Left lung (tissue), 10 donors: ENCODE data around the gene RASGEF1C. TPM values are rescaled to one million over a fixed set of nuclear protein-coding genes. Genes with fewer than 3 reads are reported as not detected.
"Not testable (repeated sequence)": the region's sequence is repeated elsewhere in the genome, so short reads cannot be mapped to it uniquely, and the experiment has no call there.

Experiments
- ATAC-seq: fragments of 200-7000 bp; cut with Tn5 transposase; one replicate; pipeline ENCODE4 v1.9.1; 2020; ENCODE audit warnings: moderate library complexity
- DNase-seq, 4 donors: peaks; one replicate each; pipeline ENCODE4 v3.0.0-alpha.2; 2013 to 2020
- H3K27ac ChIP-seq, 2 donors: fragments of 200-600 bp; sonication (generic) in 1 of 2; one replicate each; pipeline versions ENCODE4 v1.5.0 to v1.8.0; 2020 to 2021
- H3K27me3 ChIP-seq, 2 donors: fragments of 200-600 bp; sonication (generic) in 1 of 2; one replicate each; pipeline versions ENCODE4 v1.5.0 to v1.8.0; 2020 to 2021
- H3K36me3 ChIP-seq, 2 donors: fragments of 200-600 bp; sonication (generic) in 1 of 2; one replicate each; pipeline versions ENCODE4 v1.5.0 to v1.8.0; 2020 to 2021
- H3K4me1 ChIP-seq, 2 donors: fragments of 200-600 bp; one replicate each; pipeline ENCODE4 v1.8.0; 2021
- H3K4me3 ChIP-seq, 2 donors: fragments of 200-600 bp; sonication (generic) in 1 of 2; one replicate each; pipeline versions ENCODE4 v1.5.0 to v1.8.0; 2020 to 2021; ENCODE audit warnings: mild to moderate bottlenecking in 1 of 2
- H3K9me3 ChIP-seq, 2 donors: fragments of 200-600 bp; sonication (generic) in 1 of 2; one replicate each; pipeline versions ENCODE4 v1.5.0 to v1.8.0; 2020 to 2021
- CTCF ChIP-seq, 2 donors: fragments of 200-600 bp; sonication (generic) in 1 of 2; IDR thresholded peaks; one replicate each; pipeline versions ENCODE4 v1.5.0 to v1.8.0; 2021; ENCODE audit warnings: antibody characterized with exemption in 2 of 2
- intact Hi-C, 2 donors: fragments of 100-400 bp; cut with DNase I; formaldehyde crosslinking; loops; one replicate each; pipeline versions ENCODE4 v1.11.2 to v1.14.2; 2022
- polyA plus RNA-seq, 6 donors: library from polyadenylated mRNA; unstranded; fragments of 120-200 nt; gene quantifications; one replicate each; pipeline ENCODE4 v1.2.1, GENCODE V29; 2013; ENCODE audit not compliant: insufficient read length in 6 of 6
- total RNA-seq, 2 donors: library from RNA; stranded (reverse); fragmentation: NEBNext Ultra II Directional; extraction: Animal tissue kit (Norgen Biotek cat#: 25700); gene quantifications; one replicate each; pipeline ENCODE4 v1.2.1, GENCODE V29; 2021
- donor health status: DM: no; HTN: yes; CAD: no.
- donor health status: DM: no; HTN: no; CAD: no.

Gene RASGEF1C
- total and polyA plus RNA-seq, 8 donors: 0.09 to 0.34 (median 0.17) TPM; not detected in 3

GRCh38 chr5:180127682-180128670 lies 81.0 kb downstream of the RASGEF1C start:
- DNase-seq: peak in 1 of 4 donors; percentile 48
- ATAC-seq: no peak
- intact Hi-C loops: no loop called here

GRCh38 chr5:180126716-180127681 lies 82.0 kb downstream of the RASGEF1C start:
- H3K27me3 ChIP-seq: peaks cover 13 to 54% of the 10 kb centered on the region in 2 donors
- DNase-seq: peak in 3 of 4 donors; percentile 6 to 86 (median 25)
- peak; percentile 76 to 82 for TF ChIP-seq CTCF (IDR thresholded peaks at IDR 0.05)

More at GRCh38 chr5:180127682-180128670, 81.0 kb downstream of the RASGEF1C start:
- Histone ChIP-seq H3K4me3 (no peak overlapping the region), H3K27me3 (peaks cover 13 to 49% of the 10 kb centered on the region in 2 donors), H3K36me3 (no peaks in the 10 kb centered on the region), H3K27ac (no peak overlapping the region), H3K9me3 (no peaks in the 10 kb centered on the region), H3K4me1 (no peaks in the 10 kb centered on the region)
- TF ChIP-seq CTCF (IDR thresholded peaks at IDR 0.05): no peak

GRCh38 chr5:180126156-180126555 lies 82.9 kb downstream of the RASGEF1C start:
- ATAC-seq, intact Hi-C loops, H3K27ac ChIP-seq, H3K36me3 ChIP-seq, H3K9me3 ChIP-seq, H3K4me3 ChIP-seq, H3K4me1 ChIP-seq: not testable (repeated sequence)
- DNase-seq: peak in 1 of 4 donors; percentile 56
- peaks cover 13 to 60% of the 10 kb centered on the region in 2 donors for H3K27me3 ChIP-seq

More at GRCh38 chr5:180126716-180127681, 82.0 kb downstream of the RASGEF1C start:
- Histone ChIP-seq H3K4me3 (no peak overlapping the region), H3K36me3 (no peaks in the 10 kb centered on the region), H3K9me3 (no peaks in the 10 kb centered on the region), H3K4me1 (no peaks in the 10 kb centered on the region), H3K27ac (no peak overlapping the region)
- intact Hi-C loops: no loop called here
- ATAC-seq: peak; percentile 85

- peaks cover 13 to 70% of the 10 kb centered on the region in 2 donors for H3K27me3 ChIP-seq
- H3K36me3 ChIP-seq, H3K4me1 ChIP-seq, H3K9me3 ChIP-seq, H3K27ac ChIP-seq, ATAC-seq, intact Hi-C loops, H3K4me3 ChIP-seq: not testable (repeated sequence)
- peak in 1 of 4 donors; percentile 21 for DNase-seq
These were observed 84.3 kb downstream of the RASGEF1C start for GRCh38 chr5:180124662-180125061.

- no peaks in the 10 kb centered on the region for H3K4me1 ChIP-seq
- intact Hi-C loops: no loop called here
- no peak overlapping the region for H3K4me3 ChIP-seq
- no peak for TF ChIP-seq CTCF (IDR thresholded peaks at IDR 0.05)
- no peaks in the 10 kb centered on the region for H3K9me3 ChIP-seq
- ATAC-seq: no peak
- no peaks in the 10 kb centered on the region for H3K36me3 ChIP-seq
- DNase-seq: no peak
- peaks cover 13 to 86% of the 10 kb centered on the region in 2 donors for H3K27me3 ChIP-seq
- no peak overlapping the region for H3K27ac ChIP-seq
These were observed 86.1 kb downstream of the RASGEF1C start for GRCh38 chr5:180122875-180123274.
